SU-DHL-6 (cell line): ENCODE data around the gene APC2.

Experiments used
- H2AFZ ChIP-seq: fragments of 200-600 bp; sonication (generic); 2 replicates; pipeline ENCODE4 v1.6.1; 2014; ENCODE audit warnings: low read depth, mild to moderate bottlenecking, moderate library complexity, mixed read lengths, antibody characterized with exemption, low read length; ENCODE audit not compliant: severe bottlenecking
- H3F3A ChIP-seq: fragments of 200-600 bp; shearing (Covaris generic); 2 replicates; pipeline ENCODE4 v1.6.0; 2016; ENCODE audit warnings: antibody characterized with exemption, mild to moderate bottlenecking; ENCODE audit not compliant: insufficient read depth
- H3K27ac ChIP-seq: fragments of 200-600 bp; sonication (generic); 2 replicates; pipeline ENCODE4 v1.5.1; 2016; ENCODE audit warnings: low read depth, mild to moderate bottlenecking, low read length, moderate library complexity, mixed read lengths
- H3K27me3 ChIP-seq: fragments of 200-600 bp; sonication (generic), shearing (Covaris generic); 2 replicates; pipeline ENCODE4 v1.6.0; 2014; ENCODE audit warnings: mild to moderate bottlenecking, low read length
- H3K36me3 ChIP-seq: fragments of 200-600 bp; sonication (generic); 2 replicates; pipeline ENCODE4 v1.6.1; 2014; ENCODE audit warnings: mild to moderate bottlenecking, low read length, mixed read lengths
- H3K4me2 ChIP-seq: fragments of 300-600, 200-600 bp; shearing (Covaris generic), sonication (generic); 2 replicates; pipeline ENCODE4 v1.6.0; 2014; ENCODE audit warnings: low read length, low read depth, mild to moderate bottlenecking; ENCODE audit not compliant: poor library complexity, severe bottlenecking
- H3K4me3 ChIP-seq: fragments of 200-600 bp; sonication (generic); 2 replicates; pipeline ENCODE4 v1.5.1; 2014; ENCODE audit warnings: antibody characterized with exemption, low read length, mild to moderate bottlenecking, mixed read lengths; ENCODE audit not compliant: insufficient read depth, poor library complexity, severe bottlenecking
- H3K79me2 ChIP-seq: fragments of 200-600 bp; sonication (generic); 2 replicates; pipeline ENCODE4 v1.6.1; 2014; ENCODE audit warnings: mild to moderate bottlenecking, low read length, moderate library complexity; ENCODE audit not compliant: insufficient read depth
- H3K9ac ChIP-seq: fragments of 200-600 bp; sonication (generic); 2 replicates; pipeline ENCODE4 v1.7.0; 2014; ENCODE audit warnings: mild to moderate bottlenecking, low read length
- H3K9me2 ChIP-seq: fragments of 200-600 bp; sonication (generic); replicated peaks from 2 replicates; pipeline ENCODE4 v1.6.1; 2014; ENCODE audit warnings: low read length; ENCODE audit not compliant: insufficient read depth
- H3K9me3 ChIP-seq: fragments of 200-600 bp; sonication (generic); 2 replicates; pipeline ENCODE4 v1.6.1; 2014; ENCODE audit warnings: low read length, mixed read lengths; ENCODE audit not compliant: insufficient read depth
- H4K20me1 ChIP-seq: fragments of 200-600 bp; sonication (generic); 2 replicates; pipeline ENCODE4 v1.6.1; 2014; ENCODE audit warnings: low read depth, mild to moderate bottlenecking, antibody characterized with exemption, low read length, moderate library complexity, mixed read lengths
- EZH2phosphoT487 ChIP-seq: fragments of 200-600 bp; sonication (generic), shearing (Covaris generic); conservative IDR thresholded peaks from 2 replicates; pipeline ENCODE4 v1.6.1; 2018; ENCODE audit warnings: mild to moderate bottlenecking, antibody characterized with exemption, low read length, moderate library complexity, mixed read lengths
- TF ChIP-seq, protein P1 (sequence below): fragments of 200-600 bp; sonication (generic); IDR thresholded peaks from one replicate; pipeline ENCODE4 v1.5.1; 2017; ENCODE audit warnings: antibody characterized with exemption, mild to moderate bottlenecking, low read length, moderate library complexity; ENCODE audit not compliant: insufficient read depth, poor library complexity, severe bottlenecking

The APC2 gene

DNA sequence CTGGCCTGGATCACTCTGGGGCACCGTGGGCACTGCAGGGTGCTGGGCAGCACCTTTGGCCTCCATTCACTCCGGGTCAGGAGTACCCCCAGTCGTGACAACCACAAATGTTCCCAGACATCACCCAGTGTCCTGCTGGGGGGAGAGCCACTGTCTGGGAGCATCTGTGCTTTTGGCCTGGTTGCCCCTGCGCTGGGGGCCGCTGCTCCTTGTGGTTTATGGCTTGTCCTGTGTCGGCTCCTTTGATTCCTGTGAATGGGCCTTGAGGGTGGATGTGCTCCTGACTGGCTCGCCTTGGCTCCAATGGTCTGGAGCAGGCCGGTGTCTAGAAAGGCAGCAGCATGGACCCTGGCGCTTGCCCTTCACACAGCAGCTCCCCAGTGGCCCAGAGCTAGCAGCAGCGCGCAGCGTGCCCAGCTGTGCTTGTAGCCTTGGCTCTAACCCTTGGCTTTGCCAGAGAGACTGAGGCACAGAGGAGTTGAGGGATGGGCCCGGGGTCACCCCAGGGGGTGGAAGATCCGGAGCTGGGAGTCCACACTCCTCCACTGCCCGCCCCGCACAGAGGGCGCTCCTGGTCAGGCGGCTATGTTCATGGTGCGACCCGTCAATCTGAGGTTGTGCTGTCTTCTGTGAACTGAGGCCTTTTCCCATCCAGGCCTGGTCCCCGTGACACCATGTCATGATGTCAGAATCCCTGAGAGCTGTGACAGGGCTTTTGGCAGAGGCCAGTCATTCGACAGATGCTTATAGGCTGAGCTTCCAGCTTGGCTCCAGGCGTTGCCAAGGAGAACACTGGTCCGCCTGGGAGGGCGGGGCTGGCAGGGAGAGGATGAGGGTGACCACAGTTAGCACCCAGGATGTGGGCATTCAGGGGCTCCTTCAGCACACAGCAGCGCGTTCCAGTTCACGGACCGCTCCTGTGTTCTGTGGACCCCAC, 38.4 kb upstream of the APC2 start:
- H3K27me3 ChIP-seq: no peaks in the 10 kb centered on the region
- H3K36me3 ChIP-seq: 0 out of 2 replicates have a peak, but pooled peaks cover 3% of the 10 kb centered on the region
- H3K4me2 ChIP-seq: no peak overlapping the region
- H3F3A ChIP-seq: 0 out of 2 replicates have a peak, but pooled peaks cover 4% of the 10 kb centered on the region
- peaks cover 27% of the 10 kb centered on the region; the same call in 1 of the 2 replicates for H4K20me1 ChIP-seq
- no peaks in the 10 kb centered on the region for H3K9me2 ChIP-seq
- H3K9me3 ChIP-seq: no peaks in the 10 kb centered on the region
- H3K4me3 ChIP-seq: no peak overlapping the region
- H2AFZ ChIP-seq: no peak overlapping the region
- no peak overlapping the region for H3K9ac ChIP-seq
- no peak for TF ChIP-seq EZH2phosphoT487
- TF ChIP-seq, protein P1, sequence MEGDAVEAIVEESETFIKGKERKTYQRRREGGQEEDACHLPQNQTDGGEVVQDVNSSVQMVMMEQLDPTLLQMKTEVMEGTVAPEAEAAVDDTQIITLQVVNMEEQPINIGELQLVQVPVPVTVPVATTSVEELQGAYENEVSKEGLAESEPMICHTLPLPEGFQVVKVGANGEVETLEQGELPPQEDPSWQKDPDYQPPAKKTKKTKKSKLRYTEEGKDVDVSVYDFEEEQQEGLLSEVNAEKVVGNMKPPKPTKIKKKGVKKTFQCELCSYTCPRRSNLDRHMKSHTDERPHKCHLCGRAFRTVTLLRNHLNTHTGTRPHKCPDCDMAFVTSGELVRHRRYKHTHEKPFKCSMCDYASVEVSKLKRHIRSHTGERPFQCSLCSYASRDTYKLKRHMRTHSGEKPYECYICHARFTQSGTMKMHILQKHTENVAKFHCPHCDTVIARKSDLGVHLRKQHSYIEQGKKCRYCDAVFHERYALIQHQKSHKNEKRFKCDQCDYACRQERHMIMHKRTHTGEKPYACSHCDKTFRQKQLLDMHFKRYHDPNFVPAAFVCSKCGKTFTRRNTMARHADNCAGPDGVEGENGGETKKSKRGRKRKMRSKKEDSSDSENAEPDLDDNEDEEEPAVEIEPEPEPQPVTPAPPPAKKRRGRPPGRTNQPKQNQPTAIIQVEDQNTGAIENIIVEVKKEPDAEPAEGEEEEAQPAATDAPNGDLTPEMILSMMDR: no peak
- H3K79me2 ChIP-seq: peaks cover 88% of the 10 kb centered on the region
- no peak overlapping the region for H3K27ac ChIP-seq

DNA sequence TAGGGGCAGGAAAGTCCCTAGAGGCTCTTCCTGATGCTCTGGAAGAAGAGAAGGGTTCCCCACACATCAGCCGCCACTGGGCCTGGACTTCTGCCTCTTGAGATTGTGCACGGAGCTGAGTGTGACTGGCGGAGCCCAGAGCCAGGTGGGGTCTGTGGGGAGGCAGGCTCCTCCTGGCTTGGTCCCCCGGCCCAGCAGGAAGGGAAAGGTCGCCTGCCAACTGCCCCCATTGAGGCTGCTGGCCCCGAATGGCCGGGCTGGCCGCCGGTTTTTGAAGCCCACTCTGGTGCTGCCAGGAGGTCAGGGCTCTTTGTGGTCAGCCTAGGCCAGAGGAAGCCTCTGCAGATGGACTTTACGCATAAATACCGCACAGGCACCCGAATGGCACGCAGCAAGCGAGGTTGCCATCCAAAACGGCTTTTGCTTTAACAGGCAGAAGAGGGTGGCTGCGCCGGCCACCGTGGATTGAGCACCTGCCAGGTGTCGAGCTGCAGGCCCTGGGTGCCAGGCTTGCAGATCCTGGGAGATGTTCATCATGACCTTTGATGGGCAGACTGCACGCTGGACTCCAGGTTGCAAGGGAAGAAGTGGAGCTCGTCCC, 37.5 kb upstream of the APC2 start:
- no peaks in the 10 kb centered on the region for H3K9me2 ChIP-seq
- H3K9ac ChIP-seq: no peak overlapping the region
- no peaks in the 10 kb centered on the region for H3K27me3 ChIP-seq
- no peak overlapping the region for H3K4me3 ChIP-seq
- H3F3A ChIP-seq: no peaks in the 10 kb centered on the region
- H3K9me3 ChIP-seq: no peaks in the 10 kb centered on the region
- no peak overlapping the region for H2AFZ ChIP-seq
- H3K27ac ChIP-seq: no peak overlapping the region
- H3K79me2 ChIP-seq: peaks cover 97% of the 10 kb centered on the region
- no peak overlapping the region for H3K4me2 ChIP-seq
- no peak for TF ChIP-seq EZH2phosphoT487
- H3K36me3 ChIP-seq: 0 out of 2 replicates have a peak, but pooled peaks cover 3% of the 10 kb centered on the region
- H4K20me1 ChIP-seq: peaks cover 27% of the 10 kb centered on the region; the same call in 1 of the 2 replicates

DNA sequence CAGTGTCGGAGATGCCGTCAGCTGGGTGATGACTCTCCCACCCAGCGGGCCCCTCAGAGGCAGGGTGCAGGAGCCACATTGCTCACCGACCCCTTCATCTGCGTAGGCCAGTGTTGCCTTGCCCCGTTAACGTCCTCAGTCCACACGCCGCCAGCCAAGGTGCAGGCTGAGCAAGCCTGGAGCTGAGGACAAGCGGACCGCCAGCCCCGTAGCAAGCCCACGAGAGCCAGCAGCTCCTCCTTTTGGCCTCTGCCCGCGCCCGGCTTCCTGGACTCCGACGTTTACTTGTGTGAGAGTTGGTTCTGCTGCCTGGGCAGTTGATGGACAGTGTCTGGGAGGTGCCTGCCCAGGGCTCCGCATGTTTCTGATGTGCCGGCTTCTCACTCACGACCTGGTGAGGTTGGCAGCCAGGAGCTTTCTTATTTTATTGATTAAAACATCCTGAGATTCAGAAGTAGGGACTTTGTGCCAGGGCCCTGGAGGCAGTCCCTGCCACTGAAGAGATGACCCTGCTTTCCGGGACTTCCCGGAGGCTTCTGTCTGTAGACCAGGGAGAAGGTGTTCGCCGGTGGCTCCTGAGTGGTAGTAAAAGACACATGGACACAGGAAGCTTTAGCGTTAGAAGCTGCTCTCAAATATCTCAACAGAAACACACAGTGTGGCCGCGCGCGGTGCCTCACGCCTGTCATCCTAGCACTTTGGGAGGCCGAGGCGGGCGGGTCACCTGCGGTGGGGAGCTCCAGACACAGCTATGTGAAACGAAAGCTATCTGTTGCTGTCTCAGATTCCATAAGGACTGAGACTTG, 36.7 kb upstream of the APC2 start:
- TF ChIP-seq EZH2phosphoT487: no peak
- TF ChIP-seq, protein P1: no peak
- Histone ChIP-seq H3K36me3 (0 out of 2 replicates have a peak, but pooled peaks cover 6% of the 10 kb centered on the region), H3K4me3 (no peak overlapping the region), H3K9ac (no peak overlapping the region), H3K9me3 (no peaks in the 10 kb centered on the region), H3F3A (no peaks in the 10 kb centered on the region), H3K79me2 (peaks cover 100% of the 10 kb centered on the region), H3K4me2 (no peak overlapping the region), H3K9me2 (no peaks in the 10 kb centered on the region), H4K20me1 (peaks cover 32% of the 10 kb centered on the region; the same call in 1 of the 2 replicates), H2AFZ (no peak overlapping the region), H3K27me3 (no peaks in the 10 kb centered on the region), H3K27ac (no peak overlapping the region)
